Ascending aorta (tissue), 2 donors: ENCODE measurements around the gene ABCB6. TPM values are rescaled to one million over a fixed set of nuclear protein-coding genes. Genes with fewer than 3 reads are reported as not detected.
A peak's percentile ranks its signal among the peaks of the same experiment; 100 is the strongest.

ENCODE experiments used
- DNase-seq, 2 donors: peaks; one replicate each; pipeline ENCODE4 v3.0.0-alpha.2; 2019; ENCODE audit warnings: low spot score in 2 of 2
- H3K27ac ChIP-seq, 2 donors: fragments of 200-600 bp; sonication (generic); one replicate each; pipeline ENCODE4 v1.5.1; 2016 to 2017; ENCODE audit warnings: mild to moderate bottlenecking in 1 of 2
- H3K27me3 ChIP-seq: fragments of 200-600 bp; sonication (generic); one replicate; pipeline ENCODE4 v1.5.1; 2017
- H3K36me3 ChIP-seq, 2 donors: fragments of 200-600 bp; sonication (generic); one replicate each; pipeline ENCODE4 v1.5.1; 2016
- H3K4me1 ChIP-seq, 2 donors: fragments of 200-600 bp; sonication (generic); one replicate each; pipeline ENCODE4 v1.5.1; 2016 to 2017; ENCODE audit warnings: mild to moderate bottlenecking in 1 of 2
- H3K4me3 ChIP-seq, 2 donors: fragments of 200-600 bp; sonication (generic); one replicate each; pipeline ENCODE4 v1.5.1; 2016 to 2017; ENCODE audit warnings: mild to moderate bottlenecking in 1 of 2
- H3K9me3 ChIP-seq, 2 donors: fragments of 200-600 bp; sonication (generic); one replicate each; pipeline ENCODE4 v1.5.1; 2016
- intact Hi-C: fragments of 100-400 bp; cut with DNase I; formaldehyde crosslinking; loops from one replicate; pipeline ENCODE4 v1.15.1; 2023
- total RNA-seq: library from RNA; depleted of rRNA; stranded (reverse); fragments of >200 nt; gene quantifications from one replicate; pipeline ENCODE4 v1.1.0, GENCODE V29; 2016
- TF ChIP-seq, protein P1 (sequence below), 3 experiments: fragments of 200-600 bp in 2 of 3; fragments of 450-650 bp in 1 of 3; sonication (generic) in 2 of 3; IDR thresholded peaks; one replicate each; pipeline ENCODE4 v1.5.1; 2016 to 2019; ENCODE audit warnings: antibody characterized with exemption in 3 of 3, mild to moderate bottlenecking in 1 of 3, moderate library complexity in 1 of 3

ABCB6 gene
- total RNA-seq, 1 donor from 2014 or later, result 17.9 TPM

DNA sequence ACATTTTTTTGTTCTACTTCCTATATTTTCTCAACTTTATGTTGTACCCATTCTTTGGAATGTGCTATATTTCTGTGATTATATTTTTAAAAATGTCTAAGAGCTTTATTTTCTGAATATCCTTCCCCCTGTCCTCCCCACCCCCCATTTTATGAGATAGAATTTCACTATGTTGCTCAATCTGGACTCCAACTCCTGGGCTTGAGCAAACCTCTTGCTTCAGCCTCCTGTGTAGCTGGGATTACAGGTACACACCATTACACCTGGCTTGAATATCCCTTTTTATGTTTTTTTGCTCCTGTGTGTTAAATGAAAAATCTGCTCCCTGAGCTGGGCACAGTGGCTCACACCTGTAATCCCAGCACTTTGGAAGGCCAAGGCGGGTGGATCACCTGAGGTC lies 21.4 kb downstream of the ABCB6 start:
- Histone ChIP-seq H3K27me3 (no peaks in the 10 kb centered on the region), H3K4me3 (no peak overlapping the region), H3K27ac (no peak overlapping the region), H3K4me1 (no peaks in the 10 kb centered on the region), H3K36me3 (no peaks in the 10 kb centered on the region), H3K9me3 (no peaks in the 10 kb centered on the region)
- DNase-seq, result no peak
- TF ChIP-seq, protein P1, sequence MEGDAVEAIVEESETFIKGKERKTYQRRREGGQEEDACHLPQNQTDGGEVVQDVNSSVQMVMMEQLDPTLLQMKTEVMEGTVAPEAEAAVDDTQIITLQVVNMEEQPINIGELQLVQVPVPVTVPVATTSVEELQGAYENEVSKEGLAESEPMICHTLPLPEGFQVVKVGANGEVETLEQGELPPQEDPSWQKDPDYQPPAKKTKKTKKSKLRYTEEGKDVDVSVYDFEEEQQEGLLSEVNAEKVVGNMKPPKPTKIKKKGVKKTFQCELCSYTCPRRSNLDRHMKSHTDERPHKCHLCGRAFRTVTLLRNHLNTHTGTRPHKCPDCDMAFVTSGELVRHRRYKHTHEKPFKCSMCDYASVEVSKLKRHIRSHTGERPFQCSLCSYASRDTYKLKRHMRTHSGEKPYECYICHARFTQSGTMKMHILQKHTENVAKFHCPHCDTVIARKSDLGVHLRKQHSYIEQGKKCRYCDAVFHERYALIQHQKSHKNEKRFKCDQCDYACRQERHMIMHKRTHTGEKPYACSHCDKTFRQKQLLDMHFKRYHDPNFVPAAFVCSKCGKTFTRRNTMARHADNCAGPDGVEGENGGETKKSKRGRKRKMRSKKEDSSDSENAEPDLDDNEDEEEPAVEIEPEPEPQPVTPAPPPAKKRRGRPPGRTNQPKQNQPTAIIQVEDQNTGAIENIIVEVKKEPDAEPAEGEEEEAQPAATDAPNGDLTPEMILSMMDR (IDR thresholded peaks at IDR 0.05), result no peak
- intact Hi-C loops, result no loop called here

DNA sequence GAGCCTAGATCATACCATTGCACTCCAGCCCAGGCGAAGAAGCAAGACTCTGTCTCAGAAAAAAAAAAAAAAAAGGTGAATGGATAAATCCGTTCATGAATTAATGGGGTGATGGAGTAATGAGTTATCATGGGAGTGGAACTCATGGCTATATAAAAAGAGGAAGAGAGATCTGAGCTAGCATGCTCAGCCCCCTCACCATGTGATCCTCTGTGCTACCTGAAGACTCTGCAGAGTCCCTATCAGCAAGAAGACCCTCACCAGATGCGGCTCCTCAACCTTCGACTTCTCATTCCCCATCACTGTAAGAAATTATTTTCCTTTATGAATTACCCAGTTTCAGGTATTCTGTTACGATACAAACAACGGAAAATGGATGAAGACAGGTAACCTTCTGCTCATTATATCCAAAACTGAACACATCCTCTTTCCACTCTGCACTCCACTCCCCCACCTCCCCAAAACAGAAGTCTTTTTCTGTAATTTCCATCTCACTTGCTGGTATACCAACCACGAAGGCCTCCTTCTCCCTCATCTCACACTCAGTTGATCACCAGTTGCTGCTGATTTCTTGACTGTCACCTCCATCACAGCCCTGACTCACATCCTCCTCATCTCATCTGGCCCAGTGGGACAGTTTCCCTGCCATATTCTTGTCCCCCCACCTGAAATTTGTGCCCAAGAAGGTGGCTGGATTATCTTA lies 31.9 kb downstream of the ABCB6 start:
- H3K4me3 ChIP-seq, result no peak overlapping the region
- H3K4me1 ChIP-seq, result no peaks in the 10 kb centered on the region
- no peaks in the 10 kb centered on the region for H3K9me3 ChIP-seq
- intact Hi-C loops, result no loop called here
- DNase-seq, result peak in 1 of 2 donors; percentile 27
- no peaks in the 10 kb centered on the region for H3K27me3 ChIP-seq
- TF ChIP-seq, protein P1 (IDR thresholded peaks at IDR 0.05), result no peak
- peaks cover 16 to 23% of the 10 kb centered on the region in 2 donors for H3K36me3 ChIP-seq
- H3K27ac ChIP-seq, result no peak overlapping the region

DNA sequence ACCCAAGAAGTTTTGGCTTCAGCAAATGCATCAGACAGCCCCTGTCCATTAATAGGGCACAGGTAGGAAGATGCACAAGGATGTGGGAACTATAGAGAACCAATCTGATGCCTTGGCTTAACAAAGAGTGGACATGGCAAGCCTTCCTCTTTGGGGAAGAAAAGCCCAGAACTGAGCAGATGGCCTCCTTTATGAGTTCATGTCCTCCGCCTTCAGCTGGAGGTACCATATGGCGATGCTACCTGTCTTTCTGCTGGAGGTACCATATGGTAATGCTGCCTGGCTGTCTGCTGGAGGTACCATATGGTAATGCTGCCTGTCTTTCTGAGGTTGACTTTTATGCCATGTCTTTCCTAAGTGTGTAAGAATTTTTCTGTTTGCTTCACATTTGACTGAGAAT lies 34.6 kb downstream of the ABCB6 start:
- intact Hi-C loops, result no loop called here
- H3K36me3 ChIP-seq, result peaks cover 40 to 47% of the 10 kb centered on the region in 2 donors
- TF ChIP-seq, protein P1 (IDR thresholded peaks at IDR 0.05), result no peak
- H3K27ac ChIP-seq, result no peak overlapping the region
- no peaks in the 10 kb centered on the region for H3K9me3 ChIP-seq
- H3K4me3 ChIP-seq, result no peak overlapping the region
- peak in 1 of 2 donors; percentile 18 for DNase-seq
- peaks cover 0 to 6% of the 10 kb centered on the region in 2 donors for H3K4me1 ChIP-seq
- no peaks in the 10 kb centered on the region for H3K27me3 ChIP-seq

DNA sequence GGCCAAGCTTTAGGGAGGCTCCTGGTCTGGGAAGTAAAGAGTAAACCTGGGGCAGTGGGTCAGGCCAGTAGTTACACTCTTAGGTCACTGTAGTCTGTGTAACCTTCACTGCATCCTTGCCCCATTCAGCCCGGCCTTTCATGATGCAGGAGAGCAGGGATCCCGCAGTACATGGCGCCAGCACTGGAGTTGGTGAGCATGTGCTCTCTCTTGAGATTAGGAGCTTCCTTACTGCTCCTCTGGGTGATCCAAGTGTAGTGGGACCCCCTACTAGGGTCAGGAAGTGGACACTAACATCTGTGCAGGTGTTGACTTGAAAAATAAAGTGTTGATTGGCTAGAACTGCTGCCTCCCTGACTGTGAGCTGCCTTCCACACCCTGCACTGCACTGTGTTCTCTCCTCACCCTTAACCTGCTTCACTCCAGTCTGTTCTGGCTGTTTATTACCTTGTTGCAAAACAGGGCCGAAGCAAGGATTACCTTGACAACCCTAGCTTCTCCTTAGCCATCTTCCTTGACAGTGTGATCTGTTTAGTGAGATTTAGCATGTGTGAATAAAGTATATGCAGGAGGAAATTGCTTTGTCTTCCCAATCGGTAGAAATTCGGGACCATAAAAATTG lies 35.5 kb downstream of the ABCB6 start:
- TF ChIP-seq, protein P1 (IDR thresholded peaks at IDR 0.05), result no peak
- DNase-seq, result peak in 1 of 2 donors; percentile 59
- peaks cover 40 to 47% of the 10 kb centered on the region in 2 donors for H3K36me3 ChIP-seq
- no peak overlapping the region for H3K27ac ChIP-seq
- intact Hi-C loops, result no loop called here
- no peaks in the 10 kb centered on the region for H3K9me3 ChIP-seq
- no peak overlapping the region for H3K4me3 ChIP-seq
- no peaks in the 10 kb centered on the region for H3K27me3 ChIP-seq
- peaks cover 4 to 12% of the 10 kb centered on the region in 2 donors for H3K4me1 ChIP-seq

DNA sequence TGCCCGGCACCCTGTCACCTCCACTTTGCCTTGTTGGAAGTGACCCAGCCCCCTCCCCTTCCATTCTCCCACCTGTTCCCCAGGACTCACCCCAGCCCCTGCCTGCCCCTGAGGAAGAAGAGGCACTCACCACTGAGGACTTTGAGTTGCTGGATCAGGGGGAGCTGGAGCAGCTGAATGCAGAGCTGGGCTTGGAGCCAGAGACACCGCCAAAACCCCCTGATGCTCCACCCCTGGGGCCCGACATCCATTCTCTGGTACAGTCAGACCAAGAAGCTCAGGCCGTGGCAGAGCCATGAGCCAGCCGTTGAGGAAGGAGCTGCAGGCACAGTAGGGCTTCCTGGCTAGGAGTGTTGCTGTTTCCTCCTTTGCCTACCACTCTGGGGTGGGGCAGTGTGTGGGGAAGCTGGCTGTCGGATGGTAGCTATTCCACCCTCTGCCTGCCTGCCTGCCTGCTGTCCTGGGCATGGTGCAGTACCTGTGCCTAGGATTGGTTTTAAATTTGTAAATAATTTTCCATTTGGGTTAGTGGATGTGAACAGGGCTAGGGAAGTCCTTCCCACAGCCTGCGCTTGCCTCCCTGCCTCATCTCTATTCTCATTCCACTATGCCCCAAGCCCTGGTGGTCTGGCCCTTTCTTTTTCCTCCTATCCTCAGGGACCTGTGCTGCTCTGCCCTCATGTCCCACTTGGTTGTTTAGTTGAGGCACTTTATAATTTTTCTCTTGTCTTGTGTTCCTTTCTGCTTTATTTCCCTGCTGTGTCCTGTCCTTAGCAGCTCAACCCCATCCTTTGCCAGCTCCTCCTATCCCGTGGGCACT lies 36.2 kb downstream of the ABCB6 start:
- Histone ChIP-seq H3K9me3 (no peaks in the 10 kb centered on the region), H3K4me1 (peaks cover 4 to 12% of the 10 kb centered on the region in 2 donors), H3K27me3 (no peaks in the 10 kb centered on the region), H3K27ac (no peak overlapping the region), H3K4me3 (no peak overlapping the region), H3K36me3 (peaks cover 40 to 47% of the 10 kb centered on the region in 2 donors)
- TF ChIP-seq, protein P1 (IDR thresholded peaks at IDR 0.05), result no peak
- intact Hi-C loops, result no loop called here
- DNase-seq, result peak in 1 of 2 donors; percentile 54
